Dedifferentiated amniotic fluid mesenchymal stem cell (primary cell): Measurements from ENCODE around the gene IL1F10.
A peak's percentile ranks its signal among the peaks of the same experiment; 100 is the strongest.

Experiments used
- DNase-seq: peaks from one replicate; pipeline ENCODE4 v3.0.0-alpha.2; 2016; ENCODE audit errors: extremely low spot score

IL1F10 gene

DNA sequence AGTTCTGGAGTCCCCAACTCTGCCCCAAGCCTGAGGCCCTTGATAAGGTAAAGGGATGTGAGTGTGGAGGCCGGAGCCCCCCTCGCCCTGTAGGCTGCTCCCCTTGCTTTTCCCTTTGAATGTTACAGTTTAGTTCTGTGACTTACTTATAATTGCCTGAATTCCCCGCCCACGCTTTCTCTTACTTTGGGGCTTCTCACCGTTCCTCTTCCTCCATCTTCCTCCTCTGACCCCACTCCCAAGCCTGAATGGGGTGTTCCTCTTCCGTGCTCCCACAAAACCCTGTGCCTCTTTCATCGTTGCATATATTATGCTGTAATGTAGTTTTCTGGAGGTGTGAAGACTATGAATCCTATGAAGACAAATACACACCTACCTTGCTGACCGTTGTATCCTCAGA, 44.7 kb downstream of the IL1F10 start:
- no peak for DNase-seq

DNA sequence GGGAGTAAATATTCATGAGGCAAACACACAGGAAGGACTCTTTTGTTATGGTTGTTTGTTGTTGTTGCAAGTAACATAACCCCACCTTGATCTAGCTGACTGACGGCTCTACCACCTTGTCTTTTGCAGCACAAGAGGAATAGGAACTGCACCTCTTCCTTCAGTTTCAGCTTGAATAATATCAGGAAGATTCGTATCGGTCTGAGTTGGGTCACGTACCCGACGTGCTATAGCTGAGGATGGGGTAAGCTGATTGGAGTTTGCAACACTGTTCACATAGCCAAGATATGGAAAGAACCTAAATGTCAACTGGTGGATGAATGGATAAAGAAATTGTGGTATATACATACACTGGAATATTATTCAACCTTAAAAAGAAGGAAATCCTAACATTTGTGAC, 45.1 kb downstream of the IL1F10 start:
- no peak for DNase-seq

DNA sequence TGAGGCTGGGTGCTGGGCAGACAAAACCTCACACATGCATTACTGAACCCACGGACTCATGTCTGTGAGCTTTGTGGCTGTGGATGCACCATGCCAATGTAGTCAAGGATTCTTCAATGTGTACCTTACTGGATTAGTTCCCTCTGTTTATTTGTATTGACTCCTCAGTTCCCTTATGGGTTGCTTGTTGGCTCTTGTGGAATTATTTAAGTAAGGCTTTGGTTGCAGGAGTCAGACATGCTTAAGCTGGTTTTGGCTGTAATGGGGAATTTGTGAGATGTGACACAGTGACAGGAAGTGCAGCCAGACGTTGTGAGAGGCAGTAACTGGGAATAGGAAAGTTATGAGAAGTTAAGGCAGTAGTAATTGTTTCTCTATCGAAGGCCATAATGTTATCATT, 46.0 kb downstream of the IL1F10 start:
- no peak for DNase-seq

DNA sequence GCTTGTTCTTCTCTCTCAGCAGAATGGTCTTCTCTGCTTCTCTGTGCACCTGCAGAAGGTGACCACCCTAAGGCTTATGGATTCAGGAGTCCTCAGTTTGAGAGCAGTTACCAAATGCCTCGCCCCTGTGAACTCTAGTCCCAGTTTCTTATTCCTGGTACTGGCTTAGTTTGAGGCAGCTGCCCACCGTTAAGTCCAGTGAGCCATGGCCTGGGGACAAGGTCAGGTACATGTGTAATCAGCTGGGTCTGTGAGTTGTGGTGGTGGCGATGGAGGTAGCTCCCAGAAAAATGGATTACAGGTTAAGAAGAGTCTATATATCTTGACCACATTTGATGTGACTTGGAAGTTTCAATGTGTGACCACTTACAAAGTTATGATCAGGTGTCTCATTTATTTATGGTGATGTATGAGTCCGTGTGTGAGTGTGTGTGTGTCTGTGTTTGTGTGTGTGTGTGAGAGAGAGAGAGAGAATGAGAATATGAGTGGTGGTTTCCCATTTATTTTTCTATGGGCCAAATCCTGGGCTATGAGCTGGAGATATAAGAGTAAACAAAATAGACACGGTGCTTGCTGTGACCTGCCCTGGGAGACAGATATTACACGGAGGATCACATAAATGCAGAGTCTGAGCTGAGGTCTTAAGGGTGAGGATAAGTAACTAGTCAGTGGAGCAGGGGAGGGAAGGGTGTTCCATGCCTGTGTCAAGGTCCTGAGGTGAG, 46.6 kb downstream of the IL1F10 start:
- no peak for DNase-seq

DNA sequence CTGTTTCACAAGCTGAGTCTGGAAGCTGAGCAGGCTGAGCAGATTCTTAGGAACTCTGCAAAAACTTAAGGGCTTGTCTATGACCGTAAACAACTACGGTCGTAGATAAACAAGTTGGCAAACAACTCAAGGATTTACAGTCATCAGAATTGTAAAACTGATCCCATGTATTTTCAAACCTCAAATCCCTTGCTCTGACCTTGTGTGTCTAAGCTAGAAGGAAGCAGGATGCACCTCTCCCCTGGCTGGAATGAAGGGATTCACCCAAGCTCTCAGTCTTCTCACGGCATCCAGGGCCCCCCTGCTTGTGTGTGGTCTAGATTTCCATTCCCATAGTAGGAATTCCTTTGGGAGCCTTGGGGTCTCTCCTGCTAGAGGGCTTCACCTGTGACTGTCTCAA, 47.2 kb downstream of the IL1F10 start:
- DNase-seq = no peak

DNA sequence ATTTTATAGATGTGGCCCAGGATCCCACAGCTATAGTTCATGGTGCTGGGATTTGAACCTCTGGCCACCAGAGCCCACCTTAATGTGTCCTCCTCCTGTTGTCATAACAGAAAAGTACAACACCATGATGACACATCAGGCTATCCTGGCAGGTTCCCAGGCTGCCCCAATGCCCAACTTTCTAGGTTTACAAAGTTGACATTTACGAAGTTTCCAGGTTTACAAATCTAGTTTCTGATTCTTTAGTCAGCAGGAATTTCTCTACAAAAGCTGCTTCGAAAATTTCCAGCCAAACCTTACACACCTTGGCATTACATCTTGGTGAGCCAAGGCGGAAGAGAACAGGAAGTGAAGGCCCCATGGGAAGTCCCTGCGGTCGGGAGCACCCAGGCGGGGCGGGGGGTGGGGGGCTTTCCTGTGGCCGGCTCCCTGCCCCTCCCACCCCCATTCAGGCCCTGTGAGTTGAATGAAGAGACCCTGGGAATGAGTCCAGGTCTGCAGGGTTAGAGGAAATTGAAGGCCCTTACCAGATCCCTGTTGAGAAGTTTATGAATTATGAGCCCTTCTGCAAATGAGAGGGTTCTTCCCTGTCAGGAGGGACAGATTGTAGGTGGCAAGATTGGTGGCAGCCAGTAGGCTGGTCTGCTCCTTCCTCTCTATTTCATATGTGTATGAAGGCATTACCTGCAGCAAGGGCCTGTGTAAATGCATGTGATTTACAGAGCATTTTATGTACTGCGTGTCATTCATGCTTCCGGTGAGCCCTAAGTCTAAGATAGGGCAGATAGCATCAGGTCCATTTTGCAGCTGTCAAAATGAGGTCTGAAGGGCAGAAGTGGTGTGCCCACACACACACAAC, 48.6 kb downstream of the IL1F10 start:
- no peak for DNase-seq

DNA sequence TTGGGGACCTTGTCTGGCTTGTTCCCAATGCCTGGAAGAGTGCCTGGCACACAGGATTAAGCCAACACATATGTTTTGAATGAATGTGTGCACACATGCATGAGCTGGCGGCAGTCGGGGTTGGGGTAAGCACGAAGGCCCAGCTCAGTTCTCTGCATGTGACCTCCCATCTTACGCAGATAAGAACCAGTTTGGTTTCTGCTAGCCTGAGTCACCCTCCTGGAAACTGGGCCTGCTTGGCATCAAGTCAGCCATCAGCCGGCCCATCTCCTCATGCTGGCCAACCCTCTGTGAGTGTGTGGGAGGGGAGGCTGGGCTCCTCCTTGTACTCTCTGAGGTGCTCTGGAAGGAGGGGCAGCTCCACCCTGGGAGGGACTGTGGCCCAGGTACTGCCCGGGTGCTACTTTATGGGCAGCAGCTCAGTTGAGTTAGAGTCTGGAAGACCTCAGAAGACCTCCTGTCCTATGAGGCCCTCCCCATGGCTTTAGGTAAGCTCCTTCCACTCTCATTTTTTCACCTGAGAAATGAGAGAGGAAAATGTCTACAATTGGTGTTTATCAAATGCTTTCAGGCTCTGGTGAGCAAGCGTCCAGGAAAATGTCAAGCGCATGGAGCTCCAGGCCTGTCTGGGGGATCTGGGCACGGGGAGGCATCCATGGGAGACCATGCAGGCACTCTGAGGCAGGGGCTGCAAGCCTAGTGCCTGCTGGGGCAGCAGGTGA, 49.9 kb downstream of the IL1F10 start:
- peak; percentile 90 for DNase-seq

DNA sequence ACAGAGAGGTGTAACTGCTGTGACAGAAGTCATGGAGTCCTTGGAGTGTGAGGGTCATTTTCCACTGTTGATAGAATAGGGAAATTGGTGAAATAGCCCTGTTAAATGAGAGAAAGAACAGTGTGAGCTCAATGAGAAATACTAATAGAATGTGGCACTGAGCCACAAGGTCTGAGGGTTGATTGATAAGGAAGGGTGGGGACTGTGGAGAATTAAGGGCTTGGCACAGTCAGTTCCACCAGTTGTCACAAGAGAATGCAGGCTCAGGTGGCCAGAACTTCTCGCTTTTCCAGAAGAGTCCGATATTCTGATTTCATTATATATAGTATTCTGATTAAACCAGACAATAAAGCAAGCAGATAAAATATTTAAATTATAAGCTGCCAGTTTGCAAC, 50.5 kb downstream of the IL1F10 start:
- no peak for DNase-seq

DNA sequence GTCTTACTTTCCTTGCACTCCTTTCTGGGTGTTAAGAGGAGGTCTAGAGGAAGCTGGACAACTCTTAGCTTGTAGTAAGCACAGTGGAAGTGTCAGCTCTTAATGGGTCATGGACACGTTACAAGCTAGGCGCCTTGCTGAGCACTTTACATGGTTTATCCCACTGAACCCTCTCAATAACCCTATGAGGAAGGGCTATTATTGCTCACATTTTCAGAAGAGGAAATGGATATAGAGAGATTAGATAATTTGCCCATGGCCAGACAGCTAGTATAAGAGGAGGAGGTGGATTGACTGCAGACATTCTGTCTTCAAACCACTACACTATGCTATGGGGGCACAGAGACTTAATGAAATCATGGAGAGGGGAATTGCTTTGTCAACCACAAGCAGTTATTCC, 51.3 kb downstream of the IL1F10 start:
- DNase-seq = no peak

DNA sequence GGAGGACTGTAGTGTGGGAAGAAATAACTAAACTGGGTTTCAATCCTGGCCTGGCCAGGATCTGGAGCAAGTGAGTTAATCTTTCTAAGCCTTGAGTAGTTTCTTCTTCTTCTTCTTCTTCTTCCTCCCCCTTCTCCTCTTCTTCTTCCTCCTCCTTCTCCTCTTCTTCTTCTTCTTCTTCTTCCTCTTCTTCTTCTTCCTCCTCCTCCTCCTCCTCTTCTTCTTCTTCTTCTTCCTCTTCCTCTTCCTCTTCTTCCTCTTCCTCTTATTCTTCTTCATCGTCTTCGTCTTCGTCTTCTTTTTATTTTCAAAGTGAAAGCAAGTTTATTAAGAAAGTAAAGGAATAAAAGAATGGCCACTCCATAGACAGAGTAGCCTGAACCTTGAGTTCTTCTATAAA, 53.1 kb downstream of the IL1F10 start:
- DNase-seq = no peak

DNA sequence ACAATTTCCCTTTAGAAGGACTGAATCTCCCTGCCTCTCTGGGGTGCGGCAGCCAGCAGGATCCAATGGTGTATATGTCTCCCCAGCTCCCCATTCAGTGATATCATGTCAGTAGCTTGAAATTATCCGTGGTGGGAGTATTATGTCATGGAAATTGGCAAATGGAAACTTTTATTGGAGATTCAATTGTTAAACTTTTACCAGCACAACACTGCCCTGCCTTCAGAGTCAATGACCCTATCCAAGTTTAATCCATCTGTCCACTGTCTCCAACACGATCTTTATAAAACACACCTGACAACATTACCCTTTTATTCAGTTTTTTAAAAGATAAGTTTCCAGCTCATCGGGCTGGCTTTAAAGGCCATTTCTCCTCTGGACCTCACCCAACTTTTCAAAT, 54.6 kb downstream of the IL1F10 start:
- no peak for DNase-seq

DNA sequence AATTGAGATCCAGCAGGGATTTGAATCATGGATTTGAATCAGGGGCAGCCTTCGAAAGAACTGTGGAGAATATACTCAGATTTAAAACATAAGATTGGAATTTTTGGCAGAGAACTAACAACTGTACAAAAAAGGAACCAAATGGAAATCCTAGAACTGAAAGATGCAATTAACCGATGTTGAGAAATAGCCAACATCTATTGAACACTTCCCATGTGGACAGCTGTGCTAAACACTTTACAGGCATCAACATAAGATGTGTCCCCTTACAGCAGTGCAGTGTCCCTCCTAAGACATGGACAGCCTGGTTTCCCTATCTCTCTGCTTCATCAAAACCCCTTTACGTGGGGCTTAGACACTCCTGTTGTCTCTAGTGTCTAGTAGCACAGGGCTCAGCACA, 56.0 kb downstream of the IL1F10 start:
- no peak for DNase-seq

DNA sequence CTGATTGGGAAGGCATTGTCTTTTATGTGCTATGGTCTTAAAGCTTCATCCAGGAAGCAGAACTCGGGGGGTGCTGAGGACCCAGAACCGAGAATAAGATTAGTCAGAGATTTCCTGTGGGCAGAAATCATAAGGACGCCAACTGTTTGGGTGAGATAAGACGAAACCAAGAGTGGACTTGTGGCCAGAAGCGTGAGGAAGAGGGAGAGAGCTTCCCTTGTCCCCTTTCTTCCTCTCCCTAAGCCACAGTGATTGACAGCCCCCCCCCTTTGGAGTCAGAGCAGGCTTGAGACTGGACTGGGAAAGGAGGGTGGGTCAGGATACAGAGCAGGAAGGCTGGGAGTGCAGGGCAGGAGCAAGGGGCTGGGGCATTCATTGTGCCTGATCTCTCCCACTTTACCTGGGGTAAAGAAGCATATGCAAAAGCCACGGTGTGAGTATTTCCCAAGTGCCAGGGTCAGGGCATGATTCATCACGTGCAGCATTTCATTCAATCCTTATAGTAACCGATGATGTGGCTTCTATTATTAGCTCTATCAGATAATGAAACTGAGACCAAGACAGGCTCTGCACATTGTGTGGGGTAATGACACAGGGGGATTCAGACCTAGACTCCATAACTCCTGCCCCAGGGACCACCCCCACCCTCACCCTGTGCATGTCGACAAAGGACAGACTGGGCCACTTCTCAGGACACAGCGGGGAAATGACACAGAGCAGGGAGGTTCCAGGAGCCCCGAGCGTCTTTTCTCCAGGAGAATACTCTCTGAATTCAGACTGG, 56.6 kb downstream of the IL1F10 start:
- no peak for DNase-seq
